ENCODE measurements around the gene PIP5K1C.
"Not testable (repeated sequence)": the region's sequence is repeated elsewhere in the genome, so short reads cannot be mapped to it uniquely, and the experiment has no call there.

PIP5K1C gene

DNA sequence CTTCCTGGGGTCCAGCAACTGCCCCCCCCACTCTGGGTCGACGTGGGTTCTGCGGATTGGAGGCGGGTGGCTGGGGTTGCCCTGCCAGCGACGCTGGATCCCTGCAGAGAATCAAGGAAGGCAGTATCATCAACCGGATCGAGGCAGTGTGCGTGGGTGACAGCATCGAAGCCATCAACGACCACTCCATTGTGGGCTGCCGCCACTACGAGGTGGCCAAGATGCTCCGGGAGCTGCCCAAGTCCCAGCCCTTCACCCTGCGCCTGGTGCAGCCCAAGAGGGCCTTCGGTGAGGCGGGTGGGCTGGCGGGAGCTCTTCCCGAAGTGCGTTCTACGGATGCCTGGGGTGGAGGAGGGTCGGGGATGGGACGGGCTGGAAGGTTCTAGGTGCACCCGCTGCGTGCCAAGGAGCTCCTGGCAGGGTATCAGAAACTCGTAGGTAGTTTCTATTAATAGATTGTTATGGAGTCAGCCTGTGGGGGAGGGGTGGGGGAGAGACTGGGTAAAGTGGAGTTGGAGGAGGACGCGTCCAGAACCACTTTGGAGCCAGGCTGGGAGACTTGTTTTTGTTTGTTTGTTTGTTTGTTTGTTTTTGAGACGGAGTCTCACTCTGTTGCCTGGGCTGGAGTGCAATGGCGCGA lies 113.4 kb downstream of the PIP5K1C start:
- no peak for DNase-seq (ENCODE audit: low read depth)

DNA sequence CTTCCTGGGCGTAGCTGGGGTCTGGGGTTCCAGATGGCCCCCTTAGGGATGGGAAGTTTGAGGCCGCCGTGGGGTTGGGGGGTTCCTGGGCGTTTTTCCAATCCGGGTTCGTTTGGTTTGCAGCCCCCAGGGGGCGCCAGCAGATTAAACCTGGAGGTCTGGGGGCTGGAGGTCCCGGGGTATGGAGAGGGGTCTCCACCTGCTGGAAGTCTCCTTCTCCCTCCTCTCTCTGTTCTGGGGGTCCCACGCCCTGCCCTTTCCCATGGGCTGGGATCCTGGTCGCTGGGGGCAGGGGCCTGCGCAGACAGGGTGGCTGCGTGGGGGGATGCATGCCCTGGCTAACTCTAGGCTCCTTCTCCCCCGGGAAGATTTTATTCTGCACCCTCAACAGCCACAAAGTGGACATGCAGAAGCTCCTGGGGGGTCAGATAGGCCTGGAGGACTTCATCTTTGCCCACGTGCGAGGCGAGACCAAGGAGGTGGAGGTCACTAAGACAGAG lies 114.1 kb downstream of the PIP5K1C start:
- DNase-seq (ENCODE audit: low read depth), result no peak

GRCh38 chr19:3585301-3586126 lies 114.8 kb downstream of the PIP5K1C start, which contains the start of gene GIPC3:
Gene GIPC3 (plus strand): TSS chr19:3585478. CDS start chr19:3585598, 120 bp downstream.
- DNase-seq (ENCODE audit: low read depth), result no peak

DNA sequence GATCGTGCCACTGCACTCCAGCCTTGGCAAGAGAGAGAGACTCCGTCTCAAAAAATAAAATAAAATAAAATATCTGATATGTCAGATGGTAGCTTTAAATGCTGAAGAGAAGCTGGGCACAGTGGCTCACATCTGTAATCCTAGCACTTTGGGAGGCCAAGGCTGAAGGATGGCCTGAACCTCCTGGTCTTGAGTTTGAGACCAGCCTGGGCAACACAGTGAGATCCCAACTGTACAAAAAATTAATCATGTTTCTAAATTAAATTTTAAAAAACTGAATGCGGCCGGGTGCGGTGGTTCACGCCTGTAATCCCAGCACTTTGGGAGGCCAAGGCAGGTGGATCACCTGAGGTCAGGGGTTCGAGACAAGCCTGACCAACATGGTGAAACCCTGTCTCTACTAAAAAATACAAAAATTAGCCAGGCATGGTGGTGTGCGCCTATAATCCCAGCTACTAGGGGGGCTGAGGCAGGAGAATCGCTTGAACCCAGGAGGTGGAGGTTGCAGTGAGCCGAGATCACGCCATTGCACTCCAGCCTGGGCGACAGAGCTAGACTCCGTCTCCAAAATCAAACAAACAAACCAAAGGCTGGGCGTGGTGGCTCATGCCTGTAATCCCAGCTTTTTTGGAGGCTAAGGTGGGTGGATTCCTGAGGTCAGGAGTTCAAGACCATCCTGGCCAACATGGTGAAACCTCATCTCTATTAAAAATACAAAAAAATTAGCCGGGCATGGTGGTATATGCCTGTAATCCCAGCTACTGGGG lies 116.0 kb downstream of the PIP5K1C start:
- DNase-seq (ENCODE audit: low read depth), result not testable (repeated sequence)

DNA sequence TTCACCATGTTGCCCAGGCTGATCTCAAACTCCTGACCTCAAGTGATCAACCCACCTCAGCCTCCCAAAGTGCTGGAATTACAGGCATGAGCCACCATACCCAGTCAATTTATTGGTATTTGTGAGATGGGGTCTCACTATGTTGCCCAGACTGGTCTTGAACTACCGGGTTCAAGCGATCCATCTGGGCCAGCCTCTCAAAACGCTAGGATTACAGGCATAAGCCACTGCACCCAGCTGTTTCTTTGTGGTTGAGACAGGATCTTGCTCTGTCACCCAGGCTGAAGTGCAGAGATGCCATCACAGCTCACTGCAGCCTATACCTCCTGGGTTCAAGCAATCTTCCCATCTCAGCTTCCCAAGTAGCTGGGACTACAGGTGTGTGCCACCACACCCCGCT lies 118.5 kb downstream of the PIP5K1C start:
- DNase-seq (ENCODE audit: low read depth), result not testable (repeated sequence)

Measured in fibroblast of the conjunctiva (primary cell).